ENCODE measurements around the gene SNAPC1.

- TF ChIP-seq CTCF (IDR thresholded peaks at IDR 0.05) (no peak), POLR2A (IDR thresholded peaks at IDR 0.05) (no peak)
Observed at GRCh38 chr14:61780125-61780524, 17.9 kb downstream of the SNAPC1 start.

Measured in heart left ventricle (tissue), 13 donors.